Fibroblast of skin of right biceps (primary cell): ENCODE results near the gene PLCB1.

ENCODE experiments used
- DNase-seq: peaks from one replicate; pipeline ENCODE4 v3.0.0-alpha.2; 2013

The PLCB1 gene

GRCh38 chr20:8306937-8307336 lies 174.9 kb downstream of the PLCB1 start:
- DNase-seq: no peak

- DNase-seq: peak; percentile 38
These were observed 177.6 kb downstream of the PLCB1 start for GRCh38 chr20:8309634-8310033.

GRCh38 chr20:8310618-8311017 lies 178.6 kb downstream of the PLCB1 start:
- no peak for DNase-seq

- no peak for DNase-seq
These were observed 181.0 kb downstream of the PLCB1 start for GRCh38 chr20:8313073-8313472.

- DNase-seq: no peak
These were observed 183.8 kb downstream of the PLCB1 start for GRCh38 chr20:8315639-8316573.

- DNase-seq: no peak
These were observed 185.4 kb downstream of the PLCB1 start for GRCh38 chr20:8317448-8317847.

DNA sequence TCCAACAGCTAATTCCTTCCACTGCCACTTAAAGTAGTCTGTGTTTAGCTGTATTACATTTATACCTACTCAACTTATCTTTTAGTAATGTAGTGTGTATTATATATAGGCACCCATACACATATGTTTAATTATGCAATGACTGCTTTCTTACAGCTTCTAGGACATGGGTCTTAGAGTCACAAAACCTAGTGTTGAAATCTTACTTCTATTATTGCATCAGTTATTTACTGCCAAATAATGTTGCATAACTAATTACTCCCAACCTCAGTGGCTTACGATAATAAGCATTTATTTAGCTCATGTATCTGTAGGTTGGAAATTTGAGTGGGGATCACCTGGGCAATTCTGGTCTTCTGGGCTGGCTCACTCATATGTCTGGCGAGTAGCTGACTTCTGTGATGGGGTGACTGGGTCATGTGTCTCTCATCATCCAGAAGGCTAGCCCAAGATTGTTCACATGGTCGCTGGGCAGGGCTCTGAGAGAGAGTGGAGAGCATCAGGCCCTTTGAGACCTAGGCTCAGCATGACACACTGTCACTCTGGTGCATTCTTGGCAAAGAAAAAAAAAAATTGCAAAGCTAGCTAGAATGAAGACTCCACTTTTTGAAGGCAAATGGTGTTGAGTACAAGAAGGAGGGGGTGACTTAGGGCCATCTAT lies 187.0 kb downstream of the PLCB1 start:
- no peak for DNase-seq

DNA sequence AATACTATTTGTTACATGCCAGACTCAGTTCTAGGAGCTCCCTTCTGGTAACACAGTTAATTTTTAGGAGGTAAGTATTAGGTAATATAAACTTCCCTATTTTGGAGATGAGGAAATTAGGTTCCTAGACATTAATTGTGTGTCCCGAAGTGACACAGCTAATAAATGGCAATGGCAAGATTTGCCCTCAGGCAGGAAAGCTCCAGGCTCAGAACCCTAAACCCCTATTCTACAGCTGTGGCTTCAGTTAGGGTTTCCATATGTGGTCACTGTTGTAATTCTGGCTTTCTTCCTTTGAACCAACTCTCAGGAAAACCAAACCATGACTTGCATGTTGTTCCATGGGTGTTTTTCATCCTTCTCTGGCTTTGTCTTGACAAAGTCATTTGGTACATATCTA lies 188.2 kb downstream of the PLCB1 start:
- no peak for DNase-seq

DNA sequence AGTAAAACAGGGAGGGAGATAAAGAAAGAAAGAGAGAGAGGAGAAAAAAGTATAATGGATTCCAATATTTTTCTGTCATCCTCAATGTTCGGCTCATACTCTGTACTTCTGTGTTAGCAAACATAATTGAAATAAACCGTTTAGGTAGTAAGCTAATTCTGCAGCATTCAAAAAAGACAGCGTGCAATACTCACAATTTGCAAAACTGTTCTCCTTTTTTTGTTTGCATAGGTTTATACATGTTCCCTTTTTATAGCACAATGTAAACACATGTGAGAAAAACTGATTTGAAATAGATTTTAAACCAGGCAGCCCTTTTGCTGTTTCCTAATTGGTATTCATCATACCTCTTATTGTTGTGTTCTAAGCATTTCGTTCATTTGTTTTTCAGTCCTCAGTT lies 188.9 kb downstream of the PLCB1 start:
- no peak for DNase-seq

GRCh38 chr20:8322662-8323217 lies 190.7 kb downstream of the PLCB1 start:
- no peak for DNase-seq

DNA sequence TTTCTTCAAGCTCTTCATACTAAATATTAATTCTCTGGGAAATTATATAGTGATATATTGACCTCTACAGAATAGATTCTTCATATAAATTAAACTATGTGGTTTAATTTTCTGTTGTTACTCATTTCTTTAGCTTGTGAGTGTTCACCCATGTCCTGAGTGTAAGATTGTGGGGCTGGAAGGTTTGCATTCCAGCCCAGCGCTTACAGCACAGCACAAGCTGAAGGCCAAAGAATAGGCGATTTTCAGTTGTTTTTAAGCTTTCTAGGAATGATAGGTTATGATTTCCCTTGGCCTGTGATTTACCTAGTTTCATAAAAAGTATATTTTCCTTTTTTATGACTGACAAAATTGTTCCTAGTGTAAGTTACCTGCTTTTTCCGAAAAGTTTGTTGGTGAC lies 194.1 kb downstream of the PLCB1 start:
- DNase-seq: no peak

DNA sequence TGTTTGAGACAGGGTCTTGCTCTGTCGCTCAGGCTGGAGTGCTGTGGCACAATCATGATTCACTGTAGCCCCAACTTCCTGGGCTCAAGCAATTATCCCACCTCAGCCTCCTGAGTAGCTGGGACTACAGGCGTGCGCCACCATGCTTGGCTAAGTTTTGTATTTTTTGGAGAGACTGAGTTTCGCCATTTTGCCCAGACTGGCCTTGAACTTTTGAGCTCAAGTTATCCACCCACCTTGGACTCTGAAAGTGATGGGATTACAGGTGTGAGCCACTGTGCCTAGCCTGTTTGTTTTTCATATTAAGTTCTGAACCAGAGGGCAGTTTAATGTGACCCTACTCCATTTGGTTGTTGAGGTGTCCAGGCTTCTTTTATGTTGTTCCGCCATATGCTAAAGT lies 194.8 kb downstream of the PLCB1 start:
- no peak for DNase-seq

- DNase-seq: no peak
These were observed 196.1 kb downstream of the PLCB1 start for GRCh38 chr20:8328189-8328588.

DNA sequence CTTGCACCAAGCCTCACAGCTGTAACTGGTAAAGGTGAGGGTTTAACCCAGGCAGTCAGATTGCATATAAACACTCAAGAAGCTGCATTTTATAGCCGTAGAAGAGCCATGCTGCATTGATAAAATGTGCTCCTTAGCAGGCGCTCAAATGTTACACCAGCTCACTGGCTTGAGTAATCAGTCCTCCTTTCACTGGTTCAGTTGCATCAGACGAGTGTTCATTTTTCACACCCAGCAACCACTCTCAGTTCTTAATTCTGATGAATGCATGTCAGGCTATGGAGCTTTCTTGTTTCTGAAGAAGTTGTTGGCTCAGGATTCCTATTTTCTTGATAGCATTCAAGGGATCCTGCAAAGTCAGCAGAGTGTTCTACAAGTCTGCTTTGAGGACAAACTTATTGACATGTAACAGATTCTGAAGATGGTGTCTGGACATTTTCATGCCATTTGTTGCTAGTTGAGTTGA lies 198.3 kb downstream of the PLCB1 start:
- DNase-seq: no peak

GRCh38 chr20:8330785-8331695 lies 199.0 kb downstream of the PLCB1 start:
- no peak for DNase-seq

- peak; percentile 84 for DNase-seq
These were observed 199.8 kb downstream of the PLCB1 start for GRCh38 chr20:8331740-8332412.

GRCh38 chr20:8334641-8335040 lies 202.6 kb downstream of the PLCB1 start:
- DNase-seq: no peak

DNA sequence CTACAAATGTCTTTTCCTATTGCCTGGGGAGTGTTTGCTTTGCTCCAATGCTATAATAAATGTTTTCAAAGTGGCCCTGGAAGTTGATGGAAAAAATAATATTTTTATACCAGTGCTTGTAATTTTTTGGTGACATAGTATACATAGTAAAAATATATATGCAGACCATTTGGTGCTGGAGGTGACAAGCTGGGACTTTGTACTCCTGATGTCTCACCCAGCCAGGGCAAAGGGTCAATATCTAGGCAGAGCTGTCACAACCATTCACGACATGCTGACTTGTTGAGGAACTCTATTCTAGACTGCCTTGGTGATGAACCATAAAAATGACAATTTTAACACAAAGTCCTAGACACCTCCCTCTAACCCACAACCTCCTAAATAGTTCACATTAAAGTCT lies 203.0 kb downstream of the PLCB1 start:
- DNase-seq: no peak

DNA sequence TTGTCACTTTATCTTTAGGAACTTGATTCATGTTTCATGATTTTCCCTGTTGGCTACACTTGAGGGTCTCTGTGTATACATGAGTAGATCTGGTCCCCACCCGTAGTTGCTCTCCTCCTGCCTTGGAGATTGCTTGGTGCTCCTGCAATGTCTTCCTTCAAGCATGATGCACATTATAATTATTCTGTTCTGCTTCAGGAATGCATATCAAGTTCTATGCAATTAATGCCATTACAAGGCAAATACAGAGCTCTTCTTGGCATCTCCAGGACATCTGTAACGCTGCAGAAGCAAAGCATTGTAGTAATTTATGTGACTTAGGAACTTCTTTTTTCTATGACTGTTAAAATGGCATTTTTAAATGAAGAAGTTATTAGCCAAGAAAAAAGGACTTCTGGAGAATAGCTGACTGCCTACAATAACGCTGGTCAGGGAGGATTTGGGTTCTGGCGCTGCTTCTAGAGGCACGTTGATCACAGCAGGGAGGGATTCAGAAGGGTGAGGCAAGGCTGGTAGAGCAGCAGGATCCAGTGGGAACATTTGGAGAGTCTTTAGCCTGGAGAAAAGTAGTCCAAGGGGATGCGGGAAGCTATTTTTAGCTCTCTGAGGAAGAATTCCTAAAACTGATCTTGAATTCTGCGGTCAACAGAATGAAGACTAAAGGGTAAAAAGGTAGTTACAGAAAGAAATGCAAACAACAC lies 203.6 kb downstream of the PLCB1 start:
- no peak for DNase-seq

- DNase-seq: no peak
These were observed 207.3 kb downstream of the PLCB1 start for GRCh38 chr20:8339349-8339748.

DNA sequence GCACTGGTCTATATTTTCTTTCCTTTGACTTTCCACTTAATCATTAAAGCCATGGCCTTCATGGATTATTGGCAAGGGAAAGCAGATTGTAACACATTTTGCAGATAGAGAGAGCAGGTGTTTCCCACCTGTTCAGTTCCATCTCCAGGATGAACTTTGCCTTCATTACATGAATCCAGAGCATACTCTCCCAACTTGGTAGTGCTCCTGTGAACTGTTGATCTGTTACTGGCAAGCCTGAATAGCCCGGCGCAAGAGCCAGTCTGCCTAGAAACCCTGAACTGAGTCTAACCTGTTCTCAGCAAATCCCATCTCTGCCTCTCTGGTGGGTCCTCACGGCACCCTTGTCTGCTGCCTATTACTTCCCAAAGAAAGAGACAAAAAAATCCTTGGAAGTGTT lies 210.3 kb downstream of the PLCB1 start:
- no peak for DNase-seq

DNA sequence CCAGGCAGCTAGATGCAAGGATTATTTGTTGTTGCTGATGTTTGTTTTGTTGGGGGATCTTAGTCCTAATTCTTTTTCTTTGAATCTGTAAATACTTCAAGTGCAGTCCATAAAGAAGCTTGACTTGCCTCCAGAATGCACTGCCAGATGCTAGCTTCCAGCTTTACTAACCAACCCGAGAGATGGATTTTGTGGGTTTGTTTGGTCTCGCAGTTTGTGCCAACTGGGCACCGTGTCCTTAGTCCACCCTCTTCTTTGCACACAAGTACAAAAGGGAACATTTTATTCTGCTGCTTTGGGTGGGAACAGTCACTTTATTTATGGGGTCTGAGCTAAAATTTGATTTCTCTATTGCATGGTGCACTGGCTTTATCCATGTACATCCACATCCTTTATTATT lies 212.0 kb downstream of the PLCB1 start:
- DNase-seq: no peak
